KOPT-K1 (cell line): ENCODE measurements around the gene SERPINF2.
"Not testable (repeated sequence)": the region's sequence is repeated elsewhere in the genome, so short reads cannot be mapped to it uniquely, and the experiment has no call there.

Experiments used
- H3K27ac ChIP-seq: fragments of 200-600 bp; sonication (generic); 2 replicates; pipeline ENCODE4 v1.5.1; 2016; ENCODE audit warnings: antibody characterized with exemption, mild to moderate bottlenecking, low read depth, low read length; ENCODE audit not compliant: poor library complexity, severe bottlenecking
- H3K36me3 ChIP-seq: fragments of 200-600 bp; sonication (generic); 2 replicates; pipeline ENCODE4 v1.5.1; 2017; ENCODE audit warnings: antibody characterized with exemption, mild to moderate bottlenecking, low read length, moderate library complexity; ENCODE audit not compliant: insufficient read depth
- H3K9me3 ChIP-seq: fragments of 200-600 bp; sonication (generic); 2 replicates; pipeline ENCODE4 v1.5.1; 2017; ENCODE audit warnings: antibody characterized with exemption, low read length, mild to moderate bottlenecking; ENCODE audit not compliant: insufficient read depth, poor library complexity, severe bottlenecking

Gene SERPINF2

GRCh38 chr17:1755827-1756262 is 13.2 kb downstream of the SERPINF2 start:
- H3K9me3 ChIP-seq: no peaks in the 10 kb centered on the region
- no peak overlapping the region for H3K27ac ChIP-seq
- no peaks in the 10 kb centered on the region for H3K36me3 ChIP-seq

- H3K36me3 ChIP-seq: no peaks in the 10 kb centered on the region
- H3K9me3 ChIP-seq: no peaks in the 10 kb centered on the region
- no peak overlapping the region for H3K27ac ChIP-seq
These were observed 16.1 kb downstream of the SERPINF2 start for GRCh38 chr17:1758807-1759206.

- Histone ChIP-seq H3K36me3 (no peaks in the 10 kb centered on the region), H3K9me3 (no peaks in the 10 kb centered on the region), H3K27ac (no peak overlapping the region)
These were observed 16.9 kb downstream of the SERPINF2 start for GRCh38 chr17:1759529-1759928.

- Histone ChIP-seq H3K36me3 (no peaks in the 10 kb centered on the region), H3K27ac (no peak overlapping the region), H3K9me3 (no peaks in the 10 kb centered on the region)
These were observed 19.7 kb downstream of the SERPINF2 start for GRCh38 chr17:1762233-1762900.

- Histone ChIP-seq H3K36me3 (no peaks in the 10 kb centered on the region), H3K27ac (peak overlapping the region; percentile 53)
These were observed 20.5 kb downstream of the SERPINF2 start for GRCh38 chr17:1762901-1763898.

GRCh38 chr17:1764284-1764683 is 21.6 kb downstream of the SERPINF2 start:
- Histone ChIP-seq H3K27ac (peak overlapping the region; percentile 53), H3K9me3 (no peaks in the 10 kb centered on the region), H3K36me3 (no peaks in the 10 kb centered on the region)

More at GRCh38 chr17:1762901-1763898, 20.5 kb downstream of the SERPINF2 start:
- H3K9me3 ChIP-seq: no peaks in the 10 kb centered on the region

GRCh38 chr17:1764705-1765104 is 22.0 kb downstream of the SERPINF2 start:
- H3K9me3 ChIP-seq, H3K36me3 ChIP-seq: not testable (repeated sequence)
- peak overlapping the region; percentile 53 for H3K27ac ChIP-seq

GRCh38 chr17:1765576-1765975 is 22.9 kb downstream of the SERPINF2 start:
- Histone ChIP-seq H3K9me3 (no peaks in the 10 kb centered on the region), H3K27ac (no peak overlapping the region)

GRCh38 chr17:1766382-1767135 is 23.9 kb downstream of the SERPINF2 start:
- H3K36me3 ChIP-seq: no peaks in the 10 kb centered on the region
- no peaks in the 10 kb centered on the region for H3K9me3 ChIP-seq
- no peak overlapping the region for H3K27ac ChIP-seq

More at GRCh38 chr17:1765576-1765975, 22.9 kb downstream of the SERPINF2 start:
- H3K36me3 ChIP-seq: no peaks in the 10 kb centered on the region

- H3K36me3 ChIP-seq: no peaks in the 10 kb centered on the region
- no peak overlapping the region for H3K27ac ChIP-seq
- H3K9me3 ChIP-seq: no peaks in the 10 kb centered on the region
These were observed 24.7 kb downstream of the SERPINF2 start for GRCh38 chr17:1767358-1767757.

- peaks cover 6% of the 10 kb centered on the region; the same call in 1 of the 2 replicates for H3K36me3 ChIP-seq
- H3K27ac ChIP-seq: peak overlapping the region; percentile 57
- no peaks in the 10 kb centered on the region for H3K9me3 ChIP-seq
These were observed 27.3 kb downstream of the SERPINF2 start for GRCh38 chr17:1769822-1770477.

- not testable (repeated sequence) for H3K27ac ChIP-seq, H3K9me3 ChIP-seq
- peaks cover 37% of the 10 kb centered on the region for H3K36me3 ChIP-seq
These were observed 30.5 kb downstream of the SERPINF2 start for GRCh38 chr17:1773000-1773695.

GRCh38 chr17:1773696-1774181 is 31.1 kb downstream of the SERPINF2 start:
- no peak overlapping the region for H3K27ac ChIP-seq

More at GRCh38 chr17:1773696-1774181, 31.1 kb downstream of the SERPINF2 start:
- H3K36me3 ChIP-seq: peaks cover 43% of the 10 kb centered on the region
- H3K9me3 ChIP-seq: no peaks in the 10 kb centered on the region
